ENCODE data around the gene CELA2A.
A peak's percentile ranks its signal among the peaks of the same experiment; 100 is the strongest.

The CELA2A gene

DNA sequence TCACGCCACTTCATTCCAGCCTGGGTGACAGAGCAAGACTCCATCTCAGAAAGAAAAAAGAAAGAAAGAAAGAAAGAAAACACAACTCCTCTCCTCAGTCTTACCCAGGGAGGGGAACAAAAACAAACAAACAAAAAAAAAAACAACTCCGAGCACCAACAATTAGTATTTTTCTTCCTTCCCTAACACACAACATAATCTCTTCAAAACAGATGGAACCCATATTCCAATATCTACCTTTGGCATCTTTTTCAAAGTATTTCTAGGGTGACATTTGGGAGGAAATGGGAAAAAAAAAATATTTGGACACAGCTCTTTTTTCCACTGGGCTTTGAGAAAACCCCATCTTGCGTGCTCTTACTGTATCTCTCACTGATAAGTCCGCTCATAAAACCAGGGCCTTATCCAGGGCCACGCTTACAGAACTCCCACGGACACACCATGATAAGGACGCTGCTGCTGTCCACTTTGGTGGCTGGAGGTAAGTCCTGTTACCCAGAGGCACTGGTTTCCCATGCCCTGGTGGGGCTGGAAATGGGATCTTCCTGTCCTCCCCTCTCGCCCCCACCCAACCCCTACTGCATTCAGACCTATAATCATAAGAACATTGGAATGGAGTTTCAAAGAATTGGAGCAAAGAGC is at the start of gene CELA2A:
Gene CELA2A (plus strand): TSS at position 420 of the 642 bp plus-strand sequence. CDS start 22 bp downstream, at position 442.
- in situ Hi-C loops (cut with HindIII; ENCODE audit: low pct_ligation_motif_present, low sequenced_read_pairs): no loop called here
- Histone ChIP-seq H3K27ac (no peak within 1 kb of the TSS), H3K27me3 (replicated peaks) (no peaks in the 10 kb centered on the region), H3K36me3 (replicated peaks) (no peaks in the 10 kb centered on the region), H3K4me3 (ENCODE audit: low read depth, low read length) (no peak within 1 kb of the TSS)
- no peak for DNase-seq
- TF ChIP-seq, protein P1, sequence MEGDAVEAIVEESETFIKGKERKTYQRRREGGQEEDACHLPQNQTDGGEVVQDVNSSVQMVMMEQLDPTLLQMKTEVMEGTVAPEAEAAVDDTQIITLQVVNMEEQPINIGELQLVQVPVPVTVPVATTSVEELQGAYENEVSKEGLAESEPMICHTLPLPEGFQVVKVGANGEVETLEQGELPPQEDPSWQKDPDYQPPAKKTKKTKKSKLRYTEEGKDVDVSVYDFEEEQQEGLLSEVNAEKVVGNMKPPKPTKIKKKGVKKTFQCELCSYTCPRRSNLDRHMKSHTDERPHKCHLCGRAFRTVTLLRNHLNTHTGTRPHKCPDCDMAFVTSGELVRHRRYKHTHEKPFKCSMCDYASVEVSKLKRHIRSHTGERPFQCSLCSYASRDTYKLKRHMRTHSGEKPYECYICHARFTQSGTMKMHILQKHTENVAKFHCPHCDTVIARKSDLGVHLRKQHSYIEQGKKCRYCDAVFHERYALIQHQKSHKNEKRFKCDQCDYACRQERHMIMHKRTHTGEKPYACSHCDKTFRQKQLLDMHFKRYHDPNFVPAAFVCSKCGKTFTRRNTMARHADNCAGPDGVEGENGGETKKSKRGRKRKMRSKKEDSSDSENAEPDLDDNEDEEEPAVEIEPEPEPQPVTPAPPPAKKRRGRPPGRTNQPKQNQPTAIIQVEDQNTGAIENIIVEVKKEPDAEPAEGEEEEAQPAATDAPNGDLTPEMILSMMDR (IDR thresholded peaks at IDR 0.05; ENCODE audit: low read depth, low read length, missing control alignments): no peak

DNA sequence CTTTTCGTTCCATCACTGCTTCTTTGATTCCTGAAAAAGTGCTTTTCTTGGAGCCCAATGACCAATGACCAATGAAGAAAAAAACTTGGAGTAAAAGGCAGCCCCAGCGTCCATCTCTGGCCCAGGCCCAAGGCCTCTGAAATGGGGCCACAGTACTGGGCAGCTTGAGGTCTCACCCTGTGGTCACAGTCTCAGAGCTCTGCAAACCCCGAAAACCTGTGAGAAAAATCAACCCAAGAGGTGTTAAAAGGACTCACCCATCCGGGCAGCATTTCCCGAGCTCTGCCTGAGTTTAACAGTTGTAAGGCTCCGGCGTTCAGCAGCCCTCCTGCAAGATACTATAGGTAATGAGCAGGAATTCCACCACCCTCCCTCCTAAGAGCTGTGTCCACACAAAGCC is 49.0 kb upstream of the CELA2A start:
- H3K4me3 ChIP-seq (ENCODE audit: low read depth, low read length): no peak overlapping the region
- DNase-seq: no peak
- H3K27ac ChIP-seq: no peak overlapping the region
- TF ChIP-seq, protein P1 (IDR thresholded peaks at IDR 0.05; ENCODE audit: low read depth, low read length, missing control alignments): no peak
- no peaks in the 10 kb centered on the region for H3K27me3 ChIP-seq (replicated peaks)
- no peaks in the 10 kb centered on the region for H3K36me3 ChIP-seq (replicated peaks)
- in situ Hi-C loops (cut with HindIII; ENCODE audit: low pct_ligation_motif_present, low sequenced_read_pairs): no loop called here

DNA sequence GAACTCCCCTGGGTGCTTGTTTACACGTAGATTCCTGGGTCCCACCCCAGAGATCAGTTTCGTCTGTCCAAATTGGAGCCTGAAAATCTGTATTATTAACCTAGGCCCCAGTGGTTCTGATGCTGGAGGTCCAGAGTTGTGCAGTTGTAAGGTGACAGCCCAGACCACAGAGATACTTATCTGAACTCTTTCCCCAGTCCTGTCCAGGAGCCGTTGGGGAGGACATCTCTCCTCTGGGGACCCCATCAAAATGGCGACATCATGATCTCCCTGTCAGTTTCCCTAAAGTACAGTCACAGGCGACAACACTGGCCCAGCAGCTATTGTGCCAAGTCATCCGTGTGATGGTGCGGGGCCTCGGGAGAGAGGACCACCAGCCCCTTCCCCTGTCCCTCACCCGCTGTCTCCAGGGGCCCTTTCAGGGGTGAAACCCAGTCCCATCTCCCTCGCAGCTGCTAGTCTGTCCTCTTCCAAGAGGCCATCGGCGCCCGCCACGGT is 47.6 kb upstream of the CELA2A start:
- H3K36me3 ChIP-seq (replicated peaks): no peaks in the 10 kb centered on the region
- TF ChIP-seq, protein P1 (IDR thresholded peaks at IDR 0.05; ENCODE audit: low read depth, low read length, missing control alignments): no peak
- in situ Hi-C loops (cut with HindIII; ENCODE audit: low pct_ligation_motif_present, low sequenced_read_pairs): no loop called here
- H3K27me3 ChIP-seq (replicated peaks): no peaks in the 10 kb centered on the region
- peak overlapping the region; percentile 8 for H3K27ac ChIP-seq
- DNase-seq: no peak
- peak overlapping the region; percentile 81 for H3K4me3 ChIP-seq (ENCODE audit: low read depth, low read length)

DNA sequence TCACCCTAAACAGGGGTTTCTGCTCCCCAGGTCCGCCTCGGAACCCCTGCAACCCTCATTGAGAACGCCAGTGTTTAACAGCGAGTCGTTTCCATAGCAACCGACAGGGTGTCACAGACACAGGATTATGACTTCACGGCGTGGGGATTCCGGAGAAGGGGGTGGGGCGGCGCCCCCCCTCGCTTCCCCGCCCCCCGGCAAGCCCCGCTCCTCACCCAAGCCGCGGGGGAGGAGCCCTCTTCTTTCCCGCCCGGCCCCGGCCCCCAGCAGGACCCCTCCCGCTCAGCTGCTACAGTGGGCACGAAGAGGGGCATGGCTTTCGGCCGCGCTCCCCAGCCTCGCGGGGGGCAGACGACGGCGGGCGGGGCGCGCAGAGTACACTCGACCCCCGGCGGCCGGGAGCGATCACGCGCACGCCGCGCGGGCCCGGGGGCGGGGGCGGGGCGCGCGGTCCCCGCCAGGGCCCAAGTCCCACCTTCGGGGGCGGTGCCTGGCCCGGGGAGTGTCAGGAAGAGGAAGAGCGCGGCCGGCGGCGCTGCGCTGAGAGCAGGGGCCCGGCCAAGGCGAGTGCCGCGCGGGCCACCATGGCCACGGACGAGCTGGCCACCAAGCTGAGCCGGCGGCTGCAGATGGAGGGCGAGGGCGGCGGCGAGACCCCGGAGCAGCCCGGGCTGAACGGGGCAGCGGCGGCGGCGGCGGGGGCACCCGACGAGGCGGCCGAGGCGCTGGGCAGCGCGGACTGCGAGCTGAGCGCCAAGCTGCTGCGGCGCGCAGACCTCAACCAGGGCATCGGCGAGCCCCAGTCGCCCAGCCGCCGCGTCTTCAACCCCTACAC is 46.9 kb upstream of the CELA2A start, which contains the start of gene EFHD2:
Gene EFHD2 (plus strand): TSS at position 501 of the 835 bp plus-strand sequence. CDS start 84 bp downstream, at position 585.
- Histone ChIP-seq H3K27ac (peak within 1 kb of the TSS; percentile 24), H3K36me3 (replicated peaks) (no peaks in the 10 kb centered on the region), H3K4me3 (ENCODE audit: low read depth, low read length) (peak within 1 kb of the TSS; percentile 81), H3K27me3 (replicated peaks) (no peaks in the 10 kb centered on the region)
- peak; percentile 75 for DNase-seq
- TF ChIP-seq, protein P1 (IDR thresholded peaks at IDR 0.05; ENCODE audit: low read depth, low read length, missing control alignments): no peak
- in situ Hi-C loops (cut with HindIII; ENCODE audit: low pct_ligation_motif_present, low sequenced_read_pairs): loop anchor here (10.0 kb wide), 1 partner anchor 75 kb away; no protein-coding TSS in a partner anchor

DNA sequence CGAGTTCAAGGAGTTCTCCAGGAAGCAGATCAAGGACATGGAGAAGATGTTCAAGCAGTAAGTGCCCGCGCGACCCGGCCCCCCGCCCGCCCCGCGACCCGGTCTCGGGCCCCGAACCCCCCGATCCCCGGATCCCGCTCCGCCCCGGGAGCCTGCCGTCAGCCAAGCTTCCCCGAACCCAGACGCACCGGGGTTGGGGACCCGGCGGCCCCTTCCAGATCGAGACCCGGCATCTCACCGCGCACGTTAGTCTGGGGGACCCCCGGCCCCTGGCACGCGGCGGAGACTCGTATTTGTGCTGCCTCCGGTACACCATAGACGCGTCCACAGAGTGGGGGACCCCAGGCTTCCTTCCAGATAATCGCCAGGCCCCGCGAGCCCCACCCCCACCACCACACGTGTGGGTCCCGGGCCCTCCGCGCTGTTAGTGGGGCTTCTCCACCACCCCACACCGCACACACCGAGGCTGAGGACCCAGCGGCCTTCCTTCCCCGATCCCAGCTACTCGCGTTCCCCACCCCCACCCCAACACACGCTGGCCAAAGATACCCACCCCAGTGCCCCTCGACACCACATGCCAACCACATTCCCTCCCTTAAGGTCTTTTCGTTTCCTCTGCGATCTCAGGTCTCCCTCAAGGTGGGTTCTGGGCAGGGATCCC is 46.2 kb upstream of the CELA2A start:
- no peak overlapping the region for H3K27ac ChIP-seq
- DNase-seq: no peak

More for the DNA sequence above, 46.2 kb upstream of the CELA2A start:
- in situ Hi-C loops (cut with HindIII; ENCODE audit: low pct_ligation_motif_present, low sequenced_read_pairs): loop anchor here (10.0 kb wide), 1 partner anchor 76 kb away; no protein-coding TSS in a partner anchor
- TF ChIP-seq, protein P1 (IDR thresholded peaks at IDR 0.05; ENCODE audit: low read depth, low read length, missing control alignments): no peak
- Histone ChIP-seq H3K4me3 (ENCODE audit: low read depth, low read length) (peak overlapping the region; percentile 81), H3K36me3 (replicated peaks) (no peaks in the 10 kb centered on the region), H3K27me3 (replicated peaks) (no peaks in the 10 kb centered on the region)

Data from brain microvascular endothelial cell (primary cell).